Fibroblast of lung (primary cell): Measurements from ENCODE around the gene HIBCH.

Experiments used
- EZH2 ChIP-seq: IDR thresholded peaks from 2 replicates; pipeline ENCODE4 v1.5.1; 2012; ENCODE audit warnings: low read length, control low read depth, mild to moderate bottlenecking; ENCODE audit errors: missing control alignments
- TF ChIP-seq, protein P1 (sequence below), 2 donors: IDR thresholded peaks in 1 of 2; conservative IDR thresholded peaks in 1 of 2; 1 replicate in 1 of 2; 2 replicates in 1 of 2; pipeline ENCODE4 v1.5.1; 2011 to 2012; ENCODE audit warnings: low read length in 2 of 2, control low read depth in 1 of 2, inconsistent platforms in 1 of 2, low read depth in 1 of 2, mild to moderate bottlenecking in 1 of 2

DNA sequence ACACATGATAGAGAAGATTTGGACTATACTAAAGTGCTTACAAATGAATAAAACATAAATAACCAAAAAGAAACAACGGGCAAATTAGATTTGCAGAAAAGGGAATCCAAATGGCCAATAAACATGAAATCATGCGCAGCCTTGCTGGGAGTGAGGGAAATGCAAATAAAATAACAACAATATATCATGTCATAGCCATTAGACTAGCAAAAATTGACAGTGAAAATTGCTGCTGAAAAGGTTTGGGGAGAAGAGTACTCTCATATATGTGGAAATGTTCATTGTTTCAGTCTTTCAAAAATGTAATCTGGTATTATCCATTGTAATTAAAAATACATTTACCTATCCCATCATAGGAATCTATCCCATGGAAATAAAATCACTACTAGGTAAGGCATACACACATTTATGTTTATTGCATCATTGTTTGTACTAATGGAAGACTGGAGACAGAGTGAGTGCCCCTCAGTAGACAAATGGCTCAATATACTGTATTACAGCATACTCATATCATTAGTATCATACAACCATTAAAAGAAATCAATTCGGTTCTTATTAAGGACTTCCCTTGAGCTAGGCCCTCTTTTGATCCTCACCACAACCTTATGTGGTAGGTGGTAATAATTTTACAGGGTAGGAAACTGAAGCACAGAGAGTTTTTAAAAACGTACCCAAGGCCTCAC is 163.0 kb downstream of the HIBCH start:
- TF ChIP-seq, protein P1, sequence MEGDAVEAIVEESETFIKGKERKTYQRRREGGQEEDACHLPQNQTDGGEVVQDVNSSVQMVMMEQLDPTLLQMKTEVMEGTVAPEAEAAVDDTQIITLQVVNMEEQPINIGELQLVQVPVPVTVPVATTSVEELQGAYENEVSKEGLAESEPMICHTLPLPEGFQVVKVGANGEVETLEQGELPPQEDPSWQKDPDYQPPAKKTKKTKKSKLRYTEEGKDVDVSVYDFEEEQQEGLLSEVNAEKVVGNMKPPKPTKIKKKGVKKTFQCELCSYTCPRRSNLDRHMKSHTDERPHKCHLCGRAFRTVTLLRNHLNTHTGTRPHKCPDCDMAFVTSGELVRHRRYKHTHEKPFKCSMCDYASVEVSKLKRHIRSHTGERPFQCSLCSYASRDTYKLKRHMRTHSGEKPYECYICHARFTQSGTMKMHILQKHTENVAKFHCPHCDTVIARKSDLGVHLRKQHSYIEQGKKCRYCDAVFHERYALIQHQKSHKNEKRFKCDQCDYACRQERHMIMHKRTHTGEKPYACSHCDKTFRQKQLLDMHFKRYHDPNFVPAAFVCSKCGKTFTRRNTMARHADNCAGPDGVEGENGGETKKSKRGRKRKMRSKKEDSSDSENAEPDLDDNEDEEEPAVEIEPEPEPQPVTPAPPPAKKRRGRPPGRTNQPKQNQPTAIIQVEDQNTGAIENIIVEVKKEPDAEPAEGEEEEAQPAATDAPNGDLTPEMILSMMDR (conservative IDR thresholded peaks at IDR 0.05 in 1 of 2, IDR thresholded peaks at IDR 0.05 in 1 of 2; ENCODE audit: low read depth in 1 of 2, low read length in 2 of 2): no peak
- no peak for TF ChIP-seq EZH2
